Measurements from ENCODE around the gene FCN1. TPM values are rescaled to one million over a fixed set of nuclear protein-coding genes. Genes with fewer than 3 reads are reported as not detected.
"Not testable (repeated sequence)": the region's sequence is repeated elsewhere in the genome, so short reads cannot be mapped to it uniquely, and the experiment has no call there.

Gene FCN1
- total RNA-seq, 1 donor from 2014 or later: not detected

DNA sequence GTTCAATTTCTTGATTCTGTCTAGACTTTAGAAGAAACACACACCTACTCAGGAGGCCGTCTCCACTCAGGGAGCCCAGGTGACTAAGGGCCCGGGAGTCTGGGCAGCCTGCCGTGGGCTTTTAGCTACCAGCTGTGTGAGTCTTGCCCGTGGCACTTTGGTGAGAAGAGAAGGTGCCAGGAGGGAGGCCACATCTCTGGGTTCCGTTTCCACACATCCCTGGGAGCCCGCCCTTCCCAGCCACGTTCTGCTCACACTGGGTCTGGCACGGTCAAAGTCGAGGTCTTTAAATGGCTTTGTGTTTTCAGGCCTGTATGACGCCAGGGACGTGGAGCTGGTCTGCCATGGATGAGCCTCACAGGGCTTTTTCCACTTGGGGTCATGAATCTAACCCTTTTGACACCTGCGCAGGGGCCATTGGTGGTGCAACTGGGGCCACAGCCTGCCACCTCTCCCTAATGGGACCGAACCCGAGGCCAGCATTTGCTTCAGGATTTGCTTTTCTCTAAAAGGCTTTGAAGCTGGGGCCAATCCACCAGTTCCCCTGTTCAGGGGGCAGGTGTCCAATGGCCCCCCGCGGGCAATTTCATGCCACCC lies 54.3 kb downstream of the FCN1 start:
- Mint-ChIP-seq H3K27ac (no peak overlapping the region), H3K9me3 (peaks cover 14% of the 10 kb centered on the region), H3K27me3 (ENCODE audit: low read depth) (peaks cover 3% of the 10 kb centered on the region), H3K4me3 (no peak overlapping the region), H3K4me1 (no peaks in the 10 kb centered on the region), H3K36me3 (peaks cover 2% of the 10 kb centered on the region)
- TF ChIP-seq, protein P1, sequence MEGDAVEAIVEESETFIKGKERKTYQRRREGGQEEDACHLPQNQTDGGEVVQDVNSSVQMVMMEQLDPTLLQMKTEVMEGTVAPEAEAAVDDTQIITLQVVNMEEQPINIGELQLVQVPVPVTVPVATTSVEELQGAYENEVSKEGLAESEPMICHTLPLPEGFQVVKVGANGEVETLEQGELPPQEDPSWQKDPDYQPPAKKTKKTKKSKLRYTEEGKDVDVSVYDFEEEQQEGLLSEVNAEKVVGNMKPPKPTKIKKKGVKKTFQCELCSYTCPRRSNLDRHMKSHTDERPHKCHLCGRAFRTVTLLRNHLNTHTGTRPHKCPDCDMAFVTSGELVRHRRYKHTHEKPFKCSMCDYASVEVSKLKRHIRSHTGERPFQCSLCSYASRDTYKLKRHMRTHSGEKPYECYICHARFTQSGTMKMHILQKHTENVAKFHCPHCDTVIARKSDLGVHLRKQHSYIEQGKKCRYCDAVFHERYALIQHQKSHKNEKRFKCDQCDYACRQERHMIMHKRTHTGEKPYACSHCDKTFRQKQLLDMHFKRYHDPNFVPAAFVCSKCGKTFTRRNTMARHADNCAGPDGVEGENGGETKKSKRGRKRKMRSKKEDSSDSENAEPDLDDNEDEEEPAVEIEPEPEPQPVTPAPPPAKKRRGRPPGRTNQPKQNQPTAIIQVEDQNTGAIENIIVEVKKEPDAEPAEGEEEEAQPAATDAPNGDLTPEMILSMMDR (IDR thresholded peaks at IDR 0.05; ENCODE audit: unreplicated experiment): no peak
- no peak for DNase-seq (ENCODE audit: low spot score in 2 of 2, unreplicated experiment in 2 of 2)

DNA sequence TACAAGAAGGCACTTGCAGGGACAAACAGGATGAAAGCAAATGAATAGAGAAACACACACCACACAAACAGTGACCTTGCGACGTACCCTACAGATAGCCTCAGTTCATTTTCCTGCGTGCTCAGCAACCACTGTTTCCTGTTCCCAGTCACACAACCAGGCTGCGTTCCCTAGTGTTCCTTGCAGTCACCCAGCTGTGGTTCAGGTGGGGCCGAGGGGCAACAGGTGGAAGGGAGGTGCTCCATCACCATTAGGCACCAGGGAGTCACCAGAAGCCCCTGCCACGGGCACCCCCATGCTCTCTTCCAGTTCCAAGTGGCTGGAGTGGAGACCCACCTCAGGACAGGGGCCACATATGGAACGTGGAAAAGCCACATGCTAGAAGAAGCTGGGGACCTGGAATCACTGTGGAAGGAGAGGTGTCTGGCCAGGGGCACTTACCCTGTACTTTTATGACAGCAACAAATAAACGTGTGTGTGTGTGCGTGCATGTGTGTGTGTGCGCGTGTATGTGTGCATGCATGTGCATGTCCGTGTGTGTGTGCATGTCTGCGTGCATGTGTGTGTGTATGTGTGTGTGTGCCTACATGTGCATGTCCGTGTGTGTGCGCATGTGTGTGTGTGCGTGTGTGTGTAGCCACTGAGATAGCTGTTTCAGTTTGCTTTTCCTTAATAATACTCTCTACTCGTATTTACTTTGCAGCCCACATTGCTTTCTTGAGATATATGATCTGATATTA lies 55.9 kb downstream of the FCN1 start:
- Mint-ChIP-seq H3K4me1 (no peaks in the 10 kb centered on the region), H3K4me3 (no peak overlapping the region), H3K27me3 (ENCODE audit: low read depth) (no peaks in the 10 kb centered on the region), H3K9me3 (peaks cover 25% of the 10 kb centered on the region), H3K27ac (no peak overlapping the region), H3K36me3 (peaks cover 2% of the 10 kb centered on the region)
- TF ChIP-seq, protein P1 (IDR thresholded peaks at IDR 0.05; ENCODE audit: unreplicated experiment): no peak
- DNase-seq (ENCODE audit: low spot score in 2 of 2, unreplicated experiment in 2 of 2): no peak

DNA sequence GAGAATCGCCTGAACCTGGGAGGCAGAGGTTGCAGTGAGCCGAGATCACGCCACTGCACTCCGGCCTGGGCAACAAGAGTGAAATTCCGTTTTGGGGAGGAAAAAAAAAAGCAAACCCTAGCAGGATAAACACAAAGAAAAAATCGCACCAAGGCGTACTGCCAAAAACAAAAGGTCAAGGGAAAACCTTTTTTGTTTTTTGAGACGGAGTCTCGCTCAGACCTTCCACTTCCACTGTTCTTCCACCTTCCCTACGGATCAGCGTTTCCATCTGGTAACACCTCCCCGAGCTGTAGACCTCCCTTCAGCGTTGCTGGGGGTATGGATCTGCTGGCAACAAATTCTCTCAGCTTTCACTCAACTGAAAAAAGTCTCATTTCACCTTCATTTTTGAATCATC lies 57.2 kb downstream of the FCN1 start:
- DNase-seq (ENCODE audit: low spot score in 2 of 2, unreplicated experiment in 2 of 2): no peak
- Mint-ChIP-seq H3K36me3 (peaks cover 2% of the 10 kb centered on the region), H3K4me3 (no peak overlapping the region)

DNA sequence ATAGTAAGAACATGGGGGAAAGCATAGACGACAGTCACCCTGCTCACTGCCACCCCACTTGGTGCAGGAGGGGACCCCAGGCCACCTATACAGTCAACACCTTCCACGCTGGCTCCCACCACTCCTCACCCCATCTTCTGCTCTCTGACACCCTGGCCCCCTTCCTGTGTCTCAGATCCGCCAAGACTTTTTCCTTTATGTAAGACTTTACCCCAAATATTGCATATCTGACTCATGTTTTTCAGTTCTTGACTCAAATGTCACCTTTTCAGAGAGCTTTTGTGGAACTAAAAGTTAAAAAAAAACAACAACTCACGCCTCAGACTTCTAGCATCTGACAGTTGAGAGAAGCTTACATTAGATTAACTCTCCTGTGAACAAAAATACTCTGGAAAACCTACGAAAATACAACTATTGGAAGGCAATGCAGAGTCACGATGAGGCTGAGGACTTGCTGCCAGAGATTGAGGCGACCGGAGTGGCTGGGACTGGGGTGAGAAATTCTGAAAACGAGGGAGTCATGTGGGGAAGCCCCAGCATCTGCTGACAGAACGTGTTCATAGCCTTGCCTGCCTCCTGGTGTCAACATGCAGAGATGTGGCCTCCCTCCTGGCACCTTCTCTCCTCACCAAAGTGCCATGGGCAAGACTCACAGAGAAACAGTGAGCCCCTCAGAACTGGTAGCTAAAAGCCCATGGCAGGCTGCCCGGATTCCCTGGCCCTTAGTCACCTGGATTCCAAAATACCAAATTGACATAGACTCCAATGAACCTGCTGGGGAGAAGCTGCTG lies 59.5 kb downstream of the FCN1 start:
- Mint-ChIP-seq H3K27me3 (ENCODE audit: low read depth) (no peaks in the 10 kb centered on the region), H3K27ac (no peak overlapping the region), H3K36me3 (peaks cover 2% of the 10 kb centered on the region), H3K9me3 (peaks cover 25% of the 10 kb centered on the region), H3K4me1 (no peaks in the 10 kb centered on the region), H3K4me3 (no peak overlapping the region)
- TF ChIP-seq, protein P1 (IDR thresholded peaks at IDR 0.05; ENCODE audit: unreplicated experiment): no peak
- no peak for DNase-seq (ENCODE audit: low spot score in 2 of 2, unreplicated experiment in 2 of 2)

More for the DNA sequence above, 57.2 kb downstream of the FCN1 start:
- Mint-ChIP-seq H3K9me3 (peaks cover 25% of the 10 kb centered on the region), H3K27me3 (ENCODE audit: low read depth) (no peaks in the 10 kb centered on the region), H3K27ac (no peak overlapping the region), H3K4me1 (no peaks in the 10 kb centered on the region)
- TF ChIP-seq, protein P1 (IDR thresholded peaks at IDR 0.05; ENCODE audit: unreplicated experiment): no peak

DNA sequence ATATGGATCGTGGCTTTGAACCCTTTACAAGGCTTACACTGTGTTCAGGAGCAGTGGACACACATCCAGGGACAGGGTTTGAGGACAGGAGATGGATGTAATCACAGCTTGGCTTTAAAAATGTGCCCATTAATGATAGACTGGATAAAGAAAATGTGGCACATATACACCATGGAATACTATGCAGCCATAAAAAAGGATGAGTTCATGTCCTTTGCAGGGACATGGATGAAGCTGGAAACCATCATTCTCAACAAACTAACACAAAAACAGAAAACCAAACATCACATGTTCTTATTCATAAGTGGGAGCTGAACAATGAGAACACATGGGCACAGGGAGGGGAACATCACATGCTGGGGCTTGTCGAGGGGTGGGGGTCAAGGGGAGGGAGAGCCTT lies 60.3 kb downstream of the FCN1 start:
- not testable (repeated sequence) for H3K27me3 Mint-ChIP-seq (ENCODE audit: low read depth); H3K4me1 Mint-ChIP-seq; H3K4me3 Mint-ChIP-seq; DNase-seq (ENCODE audit: low spot score in 2 of 2, unreplicated experiment in 2 of 2); H3K27ac Mint-ChIP-seq; H3K36me3 Mint-ChIP-seq
- peaks cover 25% of the 10 kb centered on the region for H3K9me3 Mint-ChIP-seq

DNA sequence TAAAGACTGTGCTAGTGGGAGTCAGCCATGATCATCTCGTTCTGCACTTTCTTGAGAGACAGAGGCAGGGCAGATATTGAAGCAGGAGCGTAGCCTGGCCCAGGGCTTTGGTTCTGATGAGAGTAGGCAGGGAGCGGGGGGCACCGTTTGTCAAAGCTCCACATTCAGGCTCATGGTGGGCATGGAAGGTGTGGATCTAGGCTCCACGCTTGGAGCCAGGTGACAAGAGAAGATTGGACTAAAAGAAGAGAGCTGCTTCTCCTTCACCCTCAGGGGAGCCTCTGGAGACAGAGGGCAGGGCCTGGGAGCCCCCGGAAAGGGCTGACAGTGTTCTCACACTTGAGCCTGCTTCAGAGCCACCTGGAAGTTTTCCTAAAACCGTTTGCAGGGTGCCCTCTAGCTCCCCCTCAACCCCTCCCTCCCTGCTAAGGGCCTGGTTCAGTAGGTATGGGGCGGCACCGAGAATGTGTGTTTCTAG lies 61.8 kb downstream of the FCN1 start:
- DNase-seq (ENCODE audit: low spot score in 2 of 2, unreplicated experiment in 2 of 2): no peak
- no peaks in the 10 kb centered on the region for H3K4me1 Mint-ChIP-seq
- no peak overlapping the region for H3K4me3 Mint-ChIP-seq

More for the DNA sequence above, 61.8 kb downstream of the FCN1 start:
- TF ChIP-seq, protein P1 (IDR thresholded peaks at IDR 0.05; ENCODE audit: unreplicated experiment): no peak
- H3K9me3 Mint-ChIP-seq: peaks cover 25% of the 10 kb centered on the region
- no peaks in the 10 kb centered on the region for H3K27me3 Mint-ChIP-seq (ENCODE audit: low read depth)
- H3K27ac Mint-ChIP-seq: no peak overlapping the region
- peaks cover 2% of the 10 kb centered on the region for H3K36me3 Mint-ChIP-seq
